ENCODE data around the gene CYP2B6.
"Not testable (repeated sequence)": the region's sequence is repeated elsewhere in the genome, so short reads cannot be mapped to it uniquely, and the experiment has no call there.

Gene CYP2B6

GRCh38 chr19:41027273-41027967 is 36.3 kb downstream of the CYP2B6 start:
- DNase-seq (ENCODE audit: low read depth), result no peak
- H3K4me3 ChIP-seq (ENCODE audit: low read depth, low read length), result no peak overlapping the region
- no peak for TF ChIP-seq CTCF (IDR thresholded peaks at IDR 0.05; ENCODE audit: low read depth, low read length, missing control alignments)

- no peak for DNase-seq (ENCODE audit: low read depth)
- no peak for TF ChIP-seq CTCF (IDR thresholded peaks at IDR 0.05; ENCODE audit: low read depth, low read length, missing control alignments)
- no peak overlapping the region for H3K4me3 ChIP-seq (ENCODE audit: low read depth, low read length)
Measured at GRCh38 chr19:41029524-41030432, 38.7 kb downstream of the CYP2B6 start.

- TF ChIP-seq CTCF (IDR thresholded peaks at IDR 0.05; ENCODE audit: low read depth, low read length, missing control alignments), result no peak
- DNase-seq (ENCODE audit: low read depth), result no peak
- no peak overlapping the region for H3K4me3 ChIP-seq (ENCODE audit: low read depth, low read length)
Measured at GRCh38 chr19:41030651-41031050, 39.6 kb downstream of the CYP2B6 start.

GRCh38 chr19:41031916-41032315 is 40.8 kb downstream of the CYP2B6 start:
- no peak for TF ChIP-seq CTCF (IDR thresholded peaks at IDR 0.05; ENCODE audit: low read depth, low read length, missing control alignments)
- DNase-seq (ENCODE audit: low read depth), result no peak
- no peak overlapping the region for H3K4me3 ChIP-seq (ENCODE audit: low read depth, low read length)

- DNase-seq (ENCODE audit: low read depth); H3K4me3 ChIP-seq (ENCODE audit: low read depth, low read length): not testable (repeated sequence)
Measured at GRCh38 chr19:41033324-41033723, 42.2 kb downstream of the CYP2B6 start.

- no peak for DNase-seq (ENCODE audit: low read depth)
- H3K4me3 ChIP-seq (ENCODE audit: low read depth, low read length), result no peak overlapping the region
- TF ChIP-seq CTCF (IDR thresholded peaks at IDR 0.05; ENCODE audit: low read depth, low read length, missing control alignments), result no peak
Measured at GRCh38 chr19:41039806-41040205, 48.7 kb downstream of the CYP2B6 start.

GRCh38 chr19:41045095-41045494 is 54.0 kb downstream of the CYP2B6 start:
- not testable (repeated sequence) for H3K4me3 ChIP-seq (ENCODE audit: low read depth, low read length); DNase-seq (ENCODE audit: low read depth)

GRCh38 chr19:41050426-41050825 is 59.3 kb downstream of the CYP2B6 start:
- TF ChIP-seq CTCF (IDR thresholded peaks at IDR 0.05; ENCODE audit: low read depth, low read length, missing control alignments), result no peak
- DNase-seq (ENCODE audit: low read depth), result no peak
- H3K4me3 ChIP-seq (ENCODE audit: low read depth, low read length), result no peak overlapping the region

GRCh38 chr19:41052162-41052561 is 61.1 kb downstream of the CYP2B6 start:
- H3K4me3 ChIP-seq (ENCODE audit: low read depth, low read length); DNase-seq (ENCODE audit: low read depth): not testable (repeated sequence)

- DNase-seq (ENCODE audit: low read depth); H3K4me3 ChIP-seq (ENCODE audit: low read depth, low read length): not testable (repeated sequence)
Measured at GRCh38 chr19:41053331-41053730, 62.2 kb downstream of the CYP2B6 start.

Data from GM12864 (cell line).